Lung (tissue), 12 donors: Measurements from ENCODE around the gene HDLBP. TPM values are rescaled to one million over a fixed set of nuclear protein-coding genes. Genes with fewer than 3 reads are reported as not detected.
"Not testable (repeated sequence)": the region's sequence is repeated elsewhere in the genome, so short reads cannot be mapped to it uniquely, and the experiment has no call there.

ENCODE experiments used
- ATAC-seq: fragments of 200-7000 bp; cut with Tn5 transposase; one replicate; pipeline ENCODE4 v1.9.1; 2020; ENCODE audit warnings: moderate number of reproducible peaks; ENCODE audit not compliant: insufficient read depth, low FRiP score
- DNase-seq, 3 donors: peaks; one replicate each; pipeline ENCODE4 v3.0.0-alpha.2; 2013 to 2017
- H3K27ac ChIP-seq, 2 donors: one replicate each; pipeline ENCODE4 v1.5.1; 2013; ENCODE audit warnings: mild to moderate bottlenecking in 2 of 2, moderate library complexity in 2 of 2, control low read depth in 1 of 2, inconsistent platforms in 1 of 2, low read depth in 1 of 2, low read length in 1 of 2
- H3K27me3 ChIP-seq, 3 donors: one replicate each; pipeline ENCODE4 v1.5.1; 2013; ENCODE audit warnings: low read length in 2 of 3; ENCODE audit not compliant: control insufficient read depth in 3 of 3, insufficient read depth in 3 of 3
- H3K36me3 ChIP-seq, 4 donors: one replicate each; pipeline ENCODE4 v1.5.1; 2013; ENCODE audit warnings: low read length in 4 of 4, mild to moderate bottlenecking in 1 of 4, moderate library complexity in 1 of 4; ENCODE audit not compliant: control insufficient read depth in 4 of 4, insufficient read depth in 4 of 4
- H3K4me1 ChIP-seq, 5 donors: one replicate each; pipeline ENCODE4 v1.5.1; 2013; ENCODE audit warnings: low read length in 5 of 5, mild to moderate bottlenecking in 2 of 5, moderate library complexity in 1 of 5; ENCODE audit not compliant: control insufficient read depth in 5 of 5, insufficient read depth in 5 of 5
- H3K4me3 ChIP-seq: one replicate; pipeline ENCODE4 v1.5.1; 2013; ENCODE audit warnings: mild to moderate bottlenecking, control low read depth, moderate library complexity
- H3K9ac ChIP-seq, 2 donors: one replicate each; pipeline ENCODE4 v1.5.1; 2013; ENCODE audit warnings: low read length in 2 of 2, control low read depth in 1 of 2; ENCODE audit not compliant: insufficient read depth in 1 of 2
- H3K9me3 ChIP-seq, 4 donors: one replicate each; pipeline ENCODE4 v1.5.1; 2013; ENCODE audit warnings: low read length in 3 of 4, mild to moderate bottlenecking in 1 of 4, moderate library complexity in 1 of 4; ENCODE audit not compliant: control insufficient read depth in 4 of 4, insufficient read depth in 3 of 4
- WGBS, 2 donors: extraction: QIAGEN DNeasy Blood & Tissue Kit; methylation state at CpG; one replicate each; pipeline ENCODE4 v1.1.7; 2013; 5-methylcytosine and 5-hydroxymethylcytosine counted together
- polyA plus RNA-seq, 2 donors: library from polyadenylated mRNA; stranded (reverse); fragments of 200-250 nt; gene quantifications; one replicate each; pipeline ENCODE4 v1.2.1, GENCODE V29; 2013
- total RNA-seq, 2 donors: library from RNA; depleted of rRNA in 1 of 2; stranded (reverse); fragments of >200 nt in 1 of 2; gene quantifications; one replicate each; pipeline ENCODE4 v1.2.1, GENCODE V29; 2014 to 2021
- TF ChIP-seq, protein P1 (sequence below): IDR thresholded peaks from 2 replicates; pipeline ENCODE4 v1.5.1; 2012; ENCODE audit warnings: mild to moderate bottlenecking; ENCODE audit errors: control extremely low read depth, extremely low read depth
- donor health status: control.
- donor health status: control.
- donor health status: Bipolar disorder and iron deficiency.
- donor health status: healthy.
- donor health status: DM: yes; HTN: yes; CAD: no.

HDLBP gene
- total and polyA plus RNA-seq, 4 donors = 165 to 595 (median 316) TPM

DNA sequence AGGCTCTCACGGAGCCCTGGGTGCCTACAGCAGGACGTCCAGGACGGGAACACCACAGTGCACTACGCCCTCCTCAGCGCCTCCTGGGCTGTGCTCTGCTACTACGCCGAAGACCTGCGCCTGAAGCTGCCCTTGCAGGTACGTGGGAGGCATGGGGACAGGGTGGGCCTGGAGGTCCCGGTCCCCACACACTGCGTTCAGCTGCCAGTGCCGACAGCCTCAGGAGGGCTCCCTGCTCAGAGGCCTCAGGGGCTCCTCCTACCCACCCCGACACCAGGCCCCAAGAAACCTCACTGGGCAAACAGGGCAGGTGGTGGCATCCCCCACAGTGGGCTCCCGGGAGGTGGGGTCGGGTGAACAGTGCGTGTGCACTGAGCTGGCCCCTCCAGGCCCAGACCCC, 116.2 kb downstream of the HDLBP start:
- TF ChIP-seq, protein P1, sequence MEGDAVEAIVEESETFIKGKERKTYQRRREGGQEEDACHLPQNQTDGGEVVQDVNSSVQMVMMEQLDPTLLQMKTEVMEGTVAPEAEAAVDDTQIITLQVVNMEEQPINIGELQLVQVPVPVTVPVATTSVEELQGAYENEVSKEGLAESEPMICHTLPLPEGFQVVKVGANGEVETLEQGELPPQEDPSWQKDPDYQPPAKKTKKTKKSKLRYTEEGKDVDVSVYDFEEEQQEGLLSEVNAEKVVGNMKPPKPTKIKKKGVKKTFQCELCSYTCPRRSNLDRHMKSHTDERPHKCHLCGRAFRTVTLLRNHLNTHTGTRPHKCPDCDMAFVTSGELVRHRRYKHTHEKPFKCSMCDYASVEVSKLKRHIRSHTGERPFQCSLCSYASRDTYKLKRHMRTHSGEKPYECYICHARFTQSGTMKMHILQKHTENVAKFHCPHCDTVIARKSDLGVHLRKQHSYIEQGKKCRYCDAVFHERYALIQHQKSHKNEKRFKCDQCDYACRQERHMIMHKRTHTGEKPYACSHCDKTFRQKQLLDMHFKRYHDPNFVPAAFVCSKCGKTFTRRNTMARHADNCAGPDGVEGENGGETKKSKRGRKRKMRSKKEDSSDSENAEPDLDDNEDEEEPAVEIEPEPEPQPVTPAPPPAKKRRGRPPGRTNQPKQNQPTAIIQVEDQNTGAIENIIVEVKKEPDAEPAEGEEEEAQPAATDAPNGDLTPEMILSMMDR = no peak
- Histone ChIP-seq H3K9ac (no peak overlapping the region), H3K4me1 (no peaks in the 10 kb centered on the region), H3K4me3 (no peak overlapping the region), H3K27ac (no peak overlapping the region), H3K36me3 (no peaks in the 10 kb centered on the region), H3K9me3 (no peaks in the 10 kb centered on the region), H3K27me3 (no peaks in the 10 kb centered on the region)
- ATAC-seq (no peak), DNase-seq (no peak)
- WGBS, 2 donors = 85 to 88% methylated on average over 16 of the region's 16 CpGs

DNA sequence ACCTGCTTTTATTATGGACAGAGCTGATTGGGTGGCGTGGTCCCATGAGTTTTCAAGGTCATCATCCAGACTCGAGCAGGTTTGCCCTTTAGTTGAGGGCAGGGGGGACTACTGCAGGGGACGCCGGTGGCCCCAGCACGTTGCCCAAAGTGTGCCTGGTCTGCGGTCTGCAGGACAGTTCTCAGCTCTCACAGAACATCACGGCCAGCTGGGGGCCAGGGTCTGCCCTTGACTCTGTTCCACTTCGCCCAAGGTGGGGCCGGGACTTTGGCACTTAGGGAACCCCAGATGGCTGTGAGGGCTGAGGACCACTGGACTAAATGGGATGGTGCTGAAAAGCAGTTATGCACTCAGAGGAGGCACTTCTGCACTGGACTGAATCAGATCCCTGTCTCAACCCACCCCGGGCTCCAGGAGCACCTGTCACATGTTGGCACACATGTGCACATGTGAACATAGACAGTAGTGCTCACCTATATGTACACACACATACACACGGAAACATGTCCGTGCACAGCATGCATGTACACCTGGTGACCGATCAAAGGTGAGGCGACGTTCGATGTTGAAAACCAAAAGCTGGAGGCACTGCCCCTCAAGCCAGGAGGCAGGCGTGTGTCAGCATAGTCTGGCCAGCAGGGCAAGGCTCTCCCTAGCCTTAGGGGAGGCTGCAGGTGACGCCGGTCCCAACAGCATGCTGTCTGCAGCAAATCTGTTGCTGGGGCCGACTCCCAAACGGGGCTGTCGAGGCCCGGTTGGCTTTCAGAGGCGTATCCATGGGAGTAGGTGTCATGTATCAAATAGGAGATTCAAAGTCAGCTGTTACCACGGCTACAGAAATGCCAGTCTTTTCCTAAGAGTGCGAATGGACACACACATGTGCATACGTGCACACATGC, 116.8 kb downstream of the HDLBP start:
- ATAC-seq (no peak), DNase-seq (no peak)
- H3K9me3 ChIP-seq = no peaks in the 10 kb centered on the region
- H3K27me3 ChIP-seq = no peaks in the 10 kb centered on the region
- H3K4me3 ChIP-seq = no peak overlapping the region
- TF ChIP-seq, protein P1 = no peak
- no peak overlapping the region for H3K27ac ChIP-seq
- no peaks in the 10 kb centered on the region for H3K36me3 ChIP-seq
- H3K9ac ChIP-seq = no peak overlapping the region
- H3K4me1 ChIP-seq = no peaks in the 10 kb centered on the region
- WGBS, 2 donors = 81 to 90% methylated on average over 27 of the region's 27 CpGs

DNA sequence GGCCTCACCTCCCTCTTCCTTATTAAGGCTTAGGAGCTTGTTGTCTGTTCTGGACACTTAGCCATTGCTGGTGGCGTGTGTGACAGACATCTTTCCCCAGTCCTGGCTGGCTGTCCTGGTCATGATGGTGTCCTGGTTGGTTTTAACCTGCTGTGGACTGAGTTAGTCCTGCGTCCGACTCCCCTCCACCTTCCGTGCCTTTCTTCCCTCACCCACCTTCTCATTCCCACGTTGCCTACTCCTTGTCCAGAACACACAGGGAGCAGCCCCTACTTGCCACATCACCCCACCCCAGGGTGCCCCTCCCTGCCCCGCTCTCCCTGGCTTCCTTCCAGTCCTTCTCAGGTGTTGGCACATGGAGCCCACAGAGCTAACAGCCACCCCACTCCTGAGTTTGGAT, 117.5 kb downstream of the HDLBP start:
- H3K27me3 ChIP-seq = no peaks in the 10 kb centered on the region
- H3K36me3 ChIP-seq = no peaks in the 10 kb centered on the region
- H3K4me3 ChIP-seq = no peak overlapping the region
- no peak for ATAC-seq
- H3K27ac ChIP-seq = no peak overlapping the region
- no peak overlapping the region for H3K9ac ChIP-seq
- no peak for DNase-seq
- 78 to 86% methylated on average over 6 of the region's 6 CpGs for WGBS, 2 donors
- TF ChIP-seq, protein P1 = no peak
- no peaks in the 10 kb centered on the region for H3K9me3 ChIP-seq
- H3K4me1 ChIP-seq = no peaks in the 10 kb centered on the region

DNA sequence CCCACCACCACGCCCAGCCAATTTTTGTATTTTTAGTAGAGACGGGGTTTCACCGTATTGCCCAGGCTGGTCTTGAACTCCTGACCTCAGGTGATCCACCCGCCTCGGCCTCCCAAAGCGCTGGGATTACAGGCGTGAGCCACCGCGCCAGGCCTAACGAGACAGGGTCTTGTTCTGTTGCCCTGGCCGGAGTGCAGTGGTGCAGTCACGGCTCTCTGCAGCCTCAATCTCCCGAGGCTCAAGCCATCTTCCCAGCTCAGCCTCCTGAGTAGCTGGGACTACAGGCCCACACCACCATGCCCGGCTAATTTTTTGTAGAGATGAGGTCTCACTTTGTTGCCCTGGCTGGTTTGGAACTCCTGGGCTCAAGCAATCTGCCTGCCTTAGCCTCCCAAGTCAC, 118.2 kb downstream of the HDLBP start:
- WGBS, 2 donors = 94 to 96% methylated on average over 14 of the region's 14 CpGs
- not testable (repeated sequence) for DNase-seq, H3K36me3 ChIP-seq

More for the DNA sequence above, 118.2 kb downstream of the HDLBP start:
- H3K27ac ChIP-seq, H3K4me1 ChIP-seq, ATAC-seq, H3K9me3 ChIP-seq, H3K4me3 ChIP-seq, H3K27me3 ChIP-seq, H3K9ac ChIP-seq: not testable (repeated sequence)
